HL-60/S4 treated with phorbol 12-myristate 13-acetate at 8.2 ng/mL for 4 days and 3 days (cell line): ENCODE results near the gene MFGE8.
"Not testable (repeated sequence)": the region's sequence is repeated elsewhere in the genome, so short reads cannot be mapped to it uniquely, and the experiment has no call there.

Experiments used
- in situ Hi-C: fragments of 300-500 bp; cut with MboI; formaldehyde crosslinking; loops from 2 replicates; pipeline ENCODE4 v1.15.0; 2022; ENCODE audit warnings: low sequenced_read_pairs

MFGE8 gene

GRCh38 chr15:88913017-88913849 lies at the start of gene MFGE8:
Gene MFGE8 (minus strand): TSS chr15:88913379. CDS start chr15:88913319, 60 bp downstream.
- in situ Hi-C loops, result loop anchor here (25.0 kb wide), 1 partner anchor 274 kb away; no protein-coding TSS in a partner anchor

GRCh38 chr15:88959445-88959844 lies 46.3 kb upstream of the MFGE8 start:
- in situ Hi-C loops, result no loop called here

- in situ Hi-C loops, result no loop called here
These were observed 43.7 kb upstream of the MFGE8 start for GRCh38 chr15:88956906-88957305.

DNA sequence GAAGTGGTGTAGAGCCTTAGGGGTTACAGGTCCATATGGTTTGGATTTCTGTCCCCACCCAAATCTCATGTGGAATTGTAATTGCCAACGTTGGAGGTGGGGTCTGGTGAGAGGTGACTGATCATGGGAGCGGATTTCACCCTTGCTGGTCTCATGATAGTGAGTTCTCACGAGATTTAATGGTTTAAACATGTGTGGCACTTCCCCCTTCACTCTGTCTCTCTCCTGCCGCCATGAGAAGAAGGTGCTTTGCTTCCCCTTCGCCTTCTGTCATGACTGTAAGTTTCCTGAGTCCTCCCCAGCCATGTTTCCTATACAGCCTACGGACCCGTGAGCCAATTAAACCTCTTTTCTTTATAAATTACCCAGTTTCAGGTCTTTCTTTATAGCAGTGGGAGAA lies 43.1 kb upstream of the MFGE8 start:
- in situ Hi-C loops, result no loop called here

DNA sequence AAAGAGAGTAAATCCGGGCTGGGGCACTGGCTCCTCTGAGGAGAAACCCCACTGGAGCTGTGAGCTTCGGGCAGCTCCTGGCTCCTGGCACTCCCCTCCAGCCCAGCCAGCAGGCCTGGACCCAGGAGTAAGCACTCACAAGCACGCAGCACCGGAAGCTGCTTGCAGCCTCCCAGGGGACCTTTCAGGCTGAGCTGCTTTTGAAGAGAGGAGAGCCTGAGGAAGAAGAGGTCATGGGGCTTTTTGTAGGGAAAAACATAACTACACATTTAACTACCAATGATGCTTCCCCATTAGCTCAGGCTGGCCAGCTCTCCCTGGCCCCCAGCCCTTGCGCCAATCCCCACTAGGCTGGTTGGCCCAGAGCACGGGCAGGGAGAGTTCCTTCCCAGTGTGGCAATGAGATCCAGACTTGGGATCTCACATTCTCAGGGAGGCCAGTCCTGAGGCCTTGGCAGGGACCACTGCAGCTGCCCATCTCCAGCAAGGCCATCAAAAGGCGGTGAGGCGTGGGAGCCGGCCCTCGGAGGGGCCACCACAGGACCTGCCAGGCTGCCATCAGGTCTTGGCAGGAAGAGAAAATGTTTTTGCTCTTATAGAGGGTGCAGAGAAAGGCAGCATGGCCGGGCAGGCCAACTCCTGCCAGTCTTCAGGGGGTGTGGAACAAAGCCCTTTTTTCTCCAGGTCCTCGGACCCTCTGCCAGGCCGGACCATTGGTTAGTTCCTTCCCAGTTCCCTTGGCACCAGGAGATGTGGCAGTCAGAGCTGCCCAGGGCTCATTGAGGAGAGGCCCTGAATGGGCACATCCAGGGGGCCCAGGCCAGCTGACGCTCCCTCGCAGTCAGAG lies 41.5 kb upstream of the MFGE8 start:
- in situ Hi-C loops, result no loop called here

GRCh38 chr15:88950600-88951160 lies 37.5 kb upstream of the MFGE8 start:
- in situ Hi-C loops, result no loop called here

DNA sequence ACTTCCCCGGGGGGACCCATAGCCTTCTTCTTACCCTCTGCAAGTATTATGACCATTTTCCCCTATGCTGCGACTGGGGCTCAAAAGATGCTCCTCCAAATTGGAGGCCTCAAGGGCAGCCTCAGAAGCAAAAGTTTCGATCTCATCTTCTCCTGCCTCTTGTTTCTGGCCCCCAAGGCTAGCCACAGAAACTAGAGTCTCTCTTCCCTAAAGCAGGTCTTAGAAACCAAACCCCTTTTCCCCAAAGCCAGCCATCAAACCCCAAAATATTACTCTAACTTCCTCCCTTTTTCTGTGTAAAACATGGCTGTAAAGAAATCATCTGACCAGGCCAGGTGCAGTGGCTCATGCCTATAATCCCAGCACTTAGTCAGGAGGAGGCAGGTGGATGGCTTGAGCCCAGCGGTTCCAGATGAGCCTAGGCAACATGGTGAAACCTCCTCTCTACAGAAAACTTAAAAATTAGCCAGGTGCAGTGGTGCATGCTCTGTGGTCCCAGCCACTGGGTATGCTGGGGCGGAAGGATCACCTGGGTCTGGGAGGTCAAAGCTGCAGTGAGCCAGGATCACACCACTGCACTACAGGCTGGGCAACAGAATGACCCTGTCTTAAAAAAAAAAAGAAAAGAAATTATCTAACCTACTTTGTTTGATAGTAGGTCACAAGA lies 36.7 kb upstream of the MFGE8 start:
- in situ Hi-C loops, result no loop called here

- in situ Hi-C loops, result no loop called here
These were observed 27.0 kb upstream of the MFGE8 start for GRCh38 chr15:88940110-88940675.

DNA sequence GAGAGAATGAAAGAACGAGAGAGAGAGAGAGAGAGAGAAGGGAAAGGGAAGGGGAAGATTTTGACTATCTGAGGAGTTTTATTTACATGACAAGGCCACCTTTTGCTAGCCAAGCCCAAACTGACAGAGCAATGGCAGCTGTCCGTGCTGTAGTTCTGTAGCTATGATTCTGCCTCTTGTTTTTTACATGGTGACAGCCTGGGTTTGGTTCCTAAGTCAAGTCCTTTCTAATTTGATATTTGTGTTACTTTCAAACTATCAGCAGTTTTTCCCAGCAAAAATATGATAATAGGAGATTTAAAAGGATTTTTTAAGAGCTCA lies 26.3 kb upstream of the MFGE8 start:
- in situ Hi-C loops, result no loop called here

GRCh38 chr15:88938802-88939485 lies 25.8 kb upstream of the MFGE8 start:
- in situ Hi-C loops, result no loop called here

DNA sequence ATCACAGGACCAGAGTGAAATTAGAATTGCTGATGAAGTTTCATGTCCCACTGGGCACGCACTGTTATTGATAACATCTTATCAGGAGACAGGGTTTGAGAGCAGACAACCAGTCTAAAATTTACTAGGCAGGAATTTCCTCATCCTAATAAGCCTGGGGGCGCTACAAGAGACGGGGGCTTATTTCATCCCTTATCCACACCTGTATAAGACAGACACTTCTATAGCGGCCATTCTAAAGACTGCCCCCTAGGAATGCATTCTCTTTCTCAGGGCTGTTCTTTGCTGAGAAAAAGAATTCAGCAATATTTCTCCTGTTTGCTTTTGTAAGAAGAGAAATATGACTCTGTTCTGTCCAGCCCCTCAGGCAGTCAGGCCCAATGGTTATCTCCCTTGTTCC lies 21.3 kb upstream of the MFGE8 start:
- in situ Hi-C loops, result not testable (repeated sequence)

DNA sequence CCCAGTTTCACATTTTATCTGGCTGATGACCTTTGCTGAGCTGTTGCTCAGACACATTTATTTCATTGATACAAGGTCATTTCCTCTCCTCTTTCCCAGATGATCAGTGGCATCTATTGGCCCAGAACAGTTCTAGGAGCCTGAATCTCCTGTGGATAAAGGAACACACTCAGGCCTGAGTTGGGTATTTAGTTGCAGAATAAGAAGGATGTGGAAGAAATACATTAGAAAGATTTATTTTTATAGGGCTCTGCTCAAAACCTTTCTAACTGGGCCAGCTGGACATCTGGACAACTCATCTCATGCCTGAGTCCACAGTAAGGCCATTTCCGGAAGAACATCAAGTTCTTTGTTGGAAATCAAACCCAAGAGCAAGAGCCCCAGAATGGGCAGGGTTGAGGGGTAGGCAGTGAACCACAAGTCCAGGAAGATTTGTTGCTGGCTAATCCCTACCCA lies 19.7 kb upstream of the MFGE8 start:
- in situ Hi-C loops, result no loop called here

DNA sequence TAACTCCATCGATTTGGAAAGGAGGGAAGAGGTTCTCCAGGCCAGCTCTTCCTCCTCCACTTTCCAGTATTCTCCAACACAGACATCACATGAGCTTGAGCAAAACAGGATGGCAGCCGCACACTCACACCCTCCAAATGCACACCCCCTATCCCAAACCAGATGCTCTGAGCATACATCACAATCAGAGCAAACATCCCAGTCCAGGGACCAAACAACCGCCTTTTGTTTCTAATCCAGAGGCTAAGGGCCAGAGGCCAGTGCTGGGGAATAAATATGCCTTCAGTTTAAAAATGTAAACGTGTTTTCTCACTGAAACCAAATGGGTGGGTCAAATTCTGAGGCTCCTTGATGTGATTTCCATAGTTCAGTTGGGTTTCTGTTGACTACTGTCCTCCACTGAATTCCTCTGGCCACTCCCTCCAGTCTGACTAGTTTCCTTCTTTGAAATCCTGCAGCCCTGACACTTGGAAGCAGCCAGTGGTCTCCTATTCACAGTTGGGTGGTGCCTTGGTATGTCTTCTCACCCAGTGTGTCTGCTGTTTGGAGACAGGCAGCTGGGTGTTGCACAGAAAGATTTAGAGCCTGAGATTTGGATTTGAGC lies 19.2 kb upstream of the MFGE8 start:
- in situ Hi-C loops, result no loop called here

DNA sequence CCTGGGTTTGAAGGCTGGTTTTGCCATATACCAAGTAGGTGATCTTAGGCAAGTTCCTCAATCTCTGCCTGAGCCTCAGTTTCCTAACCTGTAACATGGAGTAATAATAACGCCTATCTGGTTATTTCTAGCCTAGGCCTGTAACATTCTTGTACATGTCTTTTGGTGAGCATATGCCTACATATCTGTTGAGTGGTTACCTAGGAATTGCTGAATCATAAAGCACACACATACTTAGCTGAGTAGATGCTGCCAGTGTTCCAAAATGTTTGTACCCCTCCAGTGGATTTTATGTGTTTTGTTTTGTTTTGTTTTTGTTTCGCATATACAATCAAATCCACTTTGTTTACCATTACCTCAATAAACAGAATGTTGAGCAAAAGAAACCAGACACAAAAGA lies 17.4 kb upstream of the MFGE8 start:
- in situ Hi-C loops, result no loop called here

- in situ Hi-C loops, result not testable (repeated sequence)
These were observed 16.3 kb upstream of the MFGE8 start for GRCh38 chr15:88929358-88930098.

DNA sequence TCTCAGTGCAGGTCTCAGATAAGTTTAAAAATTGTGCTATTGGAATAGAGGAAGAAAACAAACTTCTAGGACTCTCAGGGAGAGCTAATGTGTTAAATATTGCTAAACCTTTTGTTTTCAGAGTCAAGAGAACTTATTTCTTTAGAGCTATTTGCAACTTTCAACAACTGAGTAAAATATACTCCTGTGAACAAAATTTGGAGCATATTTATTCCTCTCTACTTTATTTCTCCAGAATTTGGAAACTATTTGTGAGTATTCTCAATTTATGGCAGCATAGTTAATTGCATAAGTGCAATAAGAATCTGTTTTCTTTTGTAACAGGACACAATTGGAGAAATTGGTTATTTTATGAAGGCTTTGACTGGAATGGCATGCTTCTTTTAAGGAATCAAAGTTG lies 15.0 kb upstream of the MFGE8 start:
- in situ Hi-C loops, result not testable (repeated sequence)

- in situ Hi-C loops, result not testable (repeated sequence)
These were observed 12.5 kb upstream of the MFGE8 start for GRCh38 chr15:88925648-88926047.

- in situ Hi-C loops, result loop anchor here (25.0 kb wide), 1 partner anchor 266 kb away; no protein-coding TSS in a partner anchor
These were observed 7.8 kb upstream of the MFGE8 start for GRCh38 chr15:88920892-88921435.
